HepG2 (cell line): ENCODE measurements around the gene SRP68. TPM values are rescaled to one million over a fixed set of nuclear protein-coding genes. Genes with fewer than 3 reads are reported as not detected.

Source experiments
- CBX1 ChIP-seq: IDR thresholded peaks from one replicate; pipeline ENCODE4 v1.6.1; 2016; ENCODE audit warnings: antibody characterized with exemption, low read depth
- GPN1 ChIP-seq: sonication (generic); formaldehyde crosslinking; IDR thresholded peaks from 2 replicates; pipeline ENCODE4 v1.5.1; 2020; ENCODE audit warnings: missing genetic modification reagents, borderline replicate concordance
- HMGA1 ChIP-seq: sonication (generic); formaldehyde crosslinking; conservative IDR thresholded peaks from 2 replicates; pipeline ENCODE4 v1.4.0; 2020; ENCODE audit warnings: missing genetic modification reagents
- KLF15 ChIP-seq: sonication (generic); formaldehyde crosslinking; IDR thresholded peaks from 2 replicates; pipeline ENCODE4 v1.8.1; 2023; ENCODE audit warnings: borderline replicate concordance, mild to moderate bottlenecking, inconsistent platforms, missing genetic modification reagents, mixed read lengths
- RAD21 ChIP-seq: fragments of 450-650 bp; formaldehyde crosslinking; IDR thresholded peaks from 2 replicates; pipeline ENCODE4 v1.5.0; 2020; ENCODE audit warnings: mild to moderate bottlenecking
- RBM22 ChIP-seq: fragments of 200-400 bp; formaldehyde crosslinking; optimal IDR thresholded peaks from 2 replicates; pipeline ENCODE3; 2017; ENCODE audit warnings: mild to moderate bottlenecking, low read length, moderate library complexity
- ZBTB42 ChIP-seq: sonication (generic); formaldehyde crosslinking; IDR thresholded peaks from 2 replicates; pipeline ENCODE4 v1.5.0; 2020; ENCODE audit warnings: mild to moderate bottlenecking, missing genetic modification reagents
- ZMAT3 ChIP-seq: sonication (generic); formaldehyde crosslinking; conservative IDR thresholded peaks from 2 replicates; pipeline ENCODE4 v1.7.0; 2021; ENCODE audit warnings: missing genetic modification reagents
- ZNF343 ChIP-seq: sonication (generic); formaldehyde crosslinking; IDR thresholded peaks from 2 replicates; pipeline ENCODE4 v1.4.0; 2020; ENCODE audit warnings: mild to moderate bottlenecking, missing genetic modification reagents
- ZNF460 ChIP-seq: sonication (generic); formaldehyde crosslinking; IDR thresholded peaks from 2 replicates; pipeline ENCODE4 v1.5.1; 2020; ENCODE audit warnings: missing genetic modification reagents, mild to moderate bottlenecking, borderline replicate concordance
- ZNF616 ChIP-seq: sonication (generic); formaldehyde crosslinking; IDR thresholded peaks from 2 replicates; pipeline ENCODE4 v1.5.0; 2020; ENCODE audit warnings: low read depth, mild to moderate bottlenecking, missing genetic modification reagents
- ZSCAN22 ChIP-seq: sonication (generic); formaldehyde crosslinking; IDR thresholded peaks from 2 replicates; pipeline ENCODE4 v1.4.0; 2020; ENCODE audit warnings: mild to moderate bottlenecking, missing genetic modification reagents
- polyA plus RNA-seq, 8 experiments: library from polyadenylated mRNA; depleted of rRNA in 3 of 8; stranded (reverse) in 7 of 8; unstranded in 1 of 8; fragments of >200 nt; fragmentation: Illumina TruSeq in 4 of 8; extraction: Trizol in 4 of 8; gene quantifications; 2 replicates each; pipeline versions ENCODE4 v1.2.1 to v1.2.3, GENCODE V29; 2011 to 2016; ENCODE audit warnings: low read depth in 4 of 8, missing spikeins in 1 of 8, mixed read lengths in 1 of 8; ENCODE audit not compliant: insufficient read depth in 1 of 8
- total RNA-seq, 5 experiments: library from RNA; depleted of rRNA; stranded (reverse); fragments of >200 nt; fragmentation: Illumina TruSeq; extraction: Trizol; gene quantifications; 2 replicates each; pipeline ENCODE4 v1.2.3, GENCODE V29; 2016; ENCODE audit warnings: low read depth in 1 of 5
- TF ChIP-seq, protein P1 (sequence below): sonication (generic); formaldehyde crosslinking; conservative IDR thresholded peaks from 2 replicates; pipeline ENCODE4 v1.4.0; 2020; ENCODE audit warnings: missing genetic modification reagents
- TF ChIP-seq, protein P2 (sequence below): sonication (generic); formaldehyde crosslinking; IDR thresholded peaks from 2 replicates; pipeline ENCODE4 v1.4.0; 2020; ENCODE audit warnings: missing genetic modification reagents
- TF ChIP-seq, protein P3 (sequence below): sonication (generic); formaldehyde crosslinking; IDR thresholded peaks from 2 replicates; pipeline ENCODE4 v1.5.1; 2020; ENCODE audit warnings: mild to moderate bottlenecking, missing genetic modification reagents, borderline replicate concordance
- TF ChIP-seq, protein P4 (sequence below): sonication (generic); formaldehyde crosslinking; IDR thresholded peaks from 2 replicates; pipeline ENCODE4 v1.4.0; 2020; ENCODE audit warnings: missing genetic modification reagents
- TF ChIP-seq, protein P5 (sequence below): IDR thresholded peaks from 2 replicates; pipeline ENCODE4 v1.6.1; 2016; ENCODE audit warnings: missing compliant biosample characterization, missing genetic modification reagents, borderline replicate concordance

SRP68 gene
- total and polyA plus RNA-seq, 2 of the 13 experiments (the other 11 are each of a cell fraction or from before 2014, with no cell fraction given), result 39.8 to 74.3 TPM

DNA sequence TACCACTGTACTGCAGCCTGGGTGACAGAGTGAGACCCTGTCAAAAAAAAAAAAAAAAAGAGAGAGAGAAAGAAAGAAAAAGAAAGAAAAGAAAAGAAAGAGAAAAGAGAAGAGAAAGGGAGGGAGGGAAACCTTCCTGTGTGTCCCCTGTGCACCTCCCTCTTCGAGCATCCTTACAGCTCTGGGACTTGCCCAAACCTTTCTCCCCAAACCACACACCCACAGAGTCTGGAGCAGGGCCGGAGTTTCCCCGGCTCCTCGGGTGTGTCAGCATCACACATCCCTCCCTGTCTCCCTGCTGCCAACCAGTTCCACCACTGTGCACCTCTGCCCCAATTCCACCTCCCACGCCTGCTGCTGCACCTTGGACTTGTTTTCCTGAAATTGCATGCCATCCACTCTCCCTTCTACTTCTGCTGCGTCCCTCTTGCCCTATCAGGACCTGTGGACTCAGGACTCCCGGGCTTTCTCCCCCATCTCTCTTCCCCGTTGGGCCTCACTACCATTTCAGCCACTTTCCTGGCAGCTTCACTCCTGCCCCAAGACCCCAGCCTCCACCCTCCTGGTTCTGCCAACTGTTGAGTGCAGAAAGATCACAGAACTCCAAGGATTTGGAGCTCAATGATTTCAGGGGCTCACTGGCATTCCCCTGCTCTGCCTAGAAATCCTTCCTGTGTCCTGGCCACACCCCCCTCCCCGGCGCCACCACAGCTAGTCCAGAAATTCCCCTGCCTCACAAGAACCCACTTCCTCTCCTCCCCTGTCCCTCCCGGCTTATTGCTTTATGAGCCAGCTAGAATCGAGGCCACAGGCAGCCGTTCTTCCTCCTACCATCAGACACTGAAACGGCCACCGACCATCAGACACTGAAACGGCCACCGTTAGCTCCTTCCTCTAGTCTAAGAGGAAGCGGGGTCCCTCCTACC, 75.4 kb downstream of the SRP68 start (continued):
- no peak for TF ChIP-seq KLF15 (CRISPR knock-in tag)
- TF ChIP-seq ZNF616 (CRISPR knock-in tag), result no peak
- no peak for TF ChIP-seq CBX1
- TF ChIP-seq, protein P1, sequence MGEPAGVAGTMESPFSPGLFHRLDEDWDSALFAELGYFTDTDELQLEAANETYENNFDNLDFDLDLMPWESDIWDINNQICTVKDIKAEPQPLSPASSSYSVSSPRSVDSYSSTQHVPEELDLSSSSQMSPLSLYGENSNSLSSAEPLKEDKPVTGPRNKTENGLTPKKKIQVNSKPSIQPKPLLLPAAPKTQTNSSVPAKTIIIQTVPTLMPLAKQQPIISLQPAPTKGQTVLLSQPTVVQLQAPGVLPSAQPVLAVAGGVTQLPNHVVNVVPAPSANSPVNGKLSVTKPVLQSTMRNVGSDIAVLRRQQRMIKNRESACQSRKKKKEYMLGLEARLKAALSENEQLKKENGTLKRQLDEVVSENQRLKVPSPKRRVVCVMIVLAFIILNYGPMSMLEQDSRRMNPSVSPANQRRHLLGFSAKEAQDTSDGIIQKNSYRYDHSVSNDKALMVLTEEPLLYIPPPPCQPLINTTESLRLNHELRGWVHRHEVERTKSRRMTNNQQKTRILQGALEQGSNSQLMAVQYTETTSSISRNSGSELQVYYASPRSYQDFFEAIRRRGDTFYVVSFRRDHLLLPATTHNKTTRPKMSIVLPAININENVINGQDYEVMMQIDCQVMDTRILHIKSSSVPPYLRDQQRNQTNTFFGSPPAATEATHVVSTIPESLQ, result 0 out of 2 replicates have a peak, but pooled peaks have one; percentile 61
- TF ChIP-seq ZNF460 (CRISPR knock-in tag), result peak; percentile 47; the same call in 1 of the 2 replicates
- TF ChIP-seq, protein P2, sequence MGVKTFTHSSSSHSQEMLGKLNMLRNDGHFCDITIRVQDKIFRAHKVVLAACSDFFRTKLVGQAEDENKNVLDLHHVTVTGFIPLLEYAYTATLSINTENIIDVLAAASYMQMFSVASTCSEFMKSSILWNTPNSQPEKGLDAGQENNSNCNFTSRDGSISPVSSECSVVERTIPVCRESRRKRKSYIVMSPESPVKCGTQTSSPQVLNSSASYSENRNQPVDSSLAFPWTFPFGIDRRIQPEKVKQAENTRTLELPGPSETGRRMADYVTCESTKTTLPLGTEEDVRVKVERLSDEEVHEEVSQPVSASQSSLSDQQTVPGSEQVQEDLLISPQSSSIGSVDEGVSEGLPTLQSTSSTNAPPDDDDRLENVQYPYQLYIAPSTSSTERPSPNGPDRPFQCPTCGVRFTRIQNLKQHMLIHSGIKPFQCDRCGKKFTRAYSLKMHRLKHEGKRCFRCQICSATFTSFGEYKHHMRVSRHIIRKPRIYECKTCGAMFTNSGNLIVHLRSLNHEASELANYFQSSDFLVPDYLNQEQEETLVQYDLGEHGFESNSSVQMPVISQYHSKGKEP (CRISPR knock-in tag), result no peak
- no peak for TF ChIP-seq HMGA1
- TF ChIP-seq GPN1 (CRISPR knock-in tag), result no peak
- TF ChIP-seq ZSCAN22 (CRISPR knock-in tag), result peak; percentile 96
- no peak for TF ChIP-seq RBM22
- TF ChIP-seq, protein P3, sequence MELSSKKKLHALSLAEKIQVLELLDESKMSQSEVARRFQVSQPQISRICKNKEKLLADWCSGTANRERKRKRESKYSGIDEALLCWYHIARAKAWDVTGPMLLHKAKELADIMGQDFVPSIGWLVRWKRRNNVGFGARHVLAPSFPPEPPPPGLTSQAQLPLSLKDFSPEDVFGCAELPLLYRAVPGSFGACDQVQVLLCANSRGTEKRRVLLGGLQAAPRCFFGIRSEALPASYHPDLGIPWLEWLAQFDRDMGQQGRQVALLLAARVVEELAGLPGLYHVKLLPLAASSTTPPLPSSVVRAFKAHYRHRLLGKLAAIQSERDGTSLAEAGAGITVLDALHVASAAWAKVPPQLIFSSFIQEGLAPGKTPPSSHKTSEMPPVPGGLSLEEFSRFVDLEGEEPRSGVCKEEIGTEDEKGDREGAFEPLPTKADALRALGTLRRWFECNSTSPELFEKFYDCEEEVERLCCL (CRISPR knock-in tag), result peak; percentile 77; the same call in 1 of the 2 replicates
- 0 out of 2 replicates have a peak, but pooled peaks have one; percentile 24 for TF ChIP-seq ZBTB42 (CRISPR knock-in tag)
- TF ChIP-seq, protein P4, sequence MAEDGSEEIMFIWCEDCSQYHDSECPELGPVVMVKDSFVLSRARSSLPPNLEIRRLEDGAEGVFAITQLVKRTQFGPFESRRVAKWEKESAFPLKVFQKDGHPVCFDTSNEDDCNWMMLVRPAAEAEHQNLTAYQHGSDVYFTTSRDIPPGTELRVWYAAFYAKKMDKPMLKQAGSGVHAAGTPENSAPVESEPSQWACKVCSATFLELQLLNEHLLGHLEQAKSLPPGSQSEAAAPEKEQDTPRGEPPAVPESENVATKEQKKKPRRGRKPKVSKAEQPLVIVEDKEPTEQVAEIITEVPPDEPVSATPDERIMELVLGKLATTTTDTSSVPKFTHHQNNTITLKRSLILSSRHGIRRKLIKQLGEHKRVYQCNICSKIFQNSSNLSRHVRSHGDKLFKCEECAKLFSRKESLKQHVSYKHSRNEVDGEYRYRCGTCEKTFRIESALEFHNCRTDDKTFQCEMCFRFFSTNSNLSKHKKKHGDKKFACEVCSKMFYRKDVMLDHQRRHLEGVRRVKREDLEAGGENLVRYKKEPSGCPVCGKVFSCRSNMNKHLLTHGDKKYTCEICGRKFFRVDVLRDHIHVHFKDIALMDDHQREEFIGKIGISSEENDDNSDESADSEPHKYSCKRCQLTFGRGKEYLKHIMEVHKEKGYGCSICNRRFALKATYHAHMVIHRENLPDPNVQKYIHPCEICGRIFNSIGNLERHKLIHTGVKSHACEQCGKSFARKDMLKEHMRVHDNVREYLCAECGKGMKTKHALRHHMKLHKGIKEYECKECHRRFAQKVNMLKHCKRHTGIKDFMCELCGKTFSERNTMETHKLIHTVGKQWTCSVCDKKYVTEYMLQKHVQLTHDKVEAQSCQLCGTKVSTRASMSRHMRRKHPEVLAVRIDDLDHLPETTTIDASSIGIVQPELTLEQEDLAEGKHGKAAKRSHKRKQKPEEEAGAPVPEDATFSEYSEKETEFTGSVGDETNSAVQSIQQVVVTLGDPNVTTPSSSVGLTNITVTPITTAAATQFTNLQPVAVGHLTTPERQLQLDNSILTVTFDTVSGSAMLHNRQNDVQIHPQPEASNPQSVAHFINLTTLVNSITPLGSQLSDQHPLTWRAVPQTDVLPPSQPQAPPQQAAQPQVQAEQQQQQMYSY (CRISPR knock-in tag), result no peak
- TF ChIP-seq ZNF343 (CRISPR knock-in tag), result no peak
- no peak for TF ChIP-seq ZMAT3 (CRISPR knock-in tag)
- no peak for TF ChIP-seq RAD21 (CRISPR knock-in tag)
- TF ChIP-seq, protein P5, sequence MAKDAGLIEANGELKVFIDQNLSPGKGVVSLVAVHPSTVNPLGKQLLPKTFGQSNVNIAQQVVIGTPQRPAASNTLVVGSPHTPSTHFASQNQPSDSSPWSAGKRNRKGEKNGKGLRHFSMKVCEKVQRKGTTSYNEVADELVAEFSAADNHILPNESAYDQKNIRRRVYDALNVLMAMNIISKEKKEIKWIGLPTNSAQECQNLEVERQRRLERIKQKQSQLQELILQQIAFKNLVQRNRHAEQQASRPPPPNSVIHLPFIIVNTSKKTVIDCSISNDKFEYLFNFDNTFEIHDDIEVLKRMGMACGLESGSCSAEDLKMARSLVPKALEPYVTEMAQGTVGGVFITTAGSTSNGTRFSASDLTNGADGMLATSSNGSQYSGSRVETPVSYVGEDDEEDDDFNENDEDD (CRISPR knock-in tag), result peak; percentile 36; the same call in 1 of the 2 replicates
